Lower leg skin (tissue), 3 donors: ENCODE data around the gene PROSER3.
"Not testable (repeated sequence)": the region's sequence is repeated elsewhere in the genome, so short reads cannot be mapped to it uniquely, and the experiment has no call there.

Experiments
- POLR2A ChIP-seq, 2 donors: fragments of 450-650 bp; IDR thresholded peaks; one replicate each; pipeline ENCODE4 v1.6.1; 2016 to 2017; ENCODE audit warnings: antibody characterized with exemption in 2 of 2, mild to moderate bottlenecking in 1 of 2, moderate library complexity in 1 of 2
- TF ChIP-seq, protein P1 (sequence below), 3 donors: fragments of 450-650 bp; IDR thresholded peaks; one replicate each; pipeline ENCODE4 v1.5.1; 2016; ENCODE audit warnings: antibody characterized with exemption in 3 of 3, mild to moderate bottlenecking in 3 of 3, moderate library complexity in 2 of 3

DNA sequence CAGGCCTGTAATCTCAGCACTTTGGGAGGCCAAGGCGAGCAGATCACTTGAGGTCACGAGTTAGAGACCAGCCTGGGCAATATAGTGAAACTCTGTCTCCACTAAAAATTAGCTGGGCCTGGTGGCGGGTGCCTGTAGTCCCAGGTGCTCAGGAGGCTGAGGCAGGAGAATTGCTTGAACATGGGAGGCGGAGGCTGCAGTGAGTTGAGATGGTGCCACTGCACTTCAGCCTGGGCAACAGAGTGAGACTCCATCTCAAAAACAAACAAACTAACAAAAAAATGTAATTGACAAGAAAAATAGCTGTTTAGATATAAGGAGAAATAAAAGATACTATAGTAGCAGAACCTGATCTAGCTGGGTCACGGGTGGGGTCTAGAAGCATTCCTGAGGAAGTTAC is 14.4 kb downstream of the PROSER3 start:
- TF ChIP-seq, protein P1, sequence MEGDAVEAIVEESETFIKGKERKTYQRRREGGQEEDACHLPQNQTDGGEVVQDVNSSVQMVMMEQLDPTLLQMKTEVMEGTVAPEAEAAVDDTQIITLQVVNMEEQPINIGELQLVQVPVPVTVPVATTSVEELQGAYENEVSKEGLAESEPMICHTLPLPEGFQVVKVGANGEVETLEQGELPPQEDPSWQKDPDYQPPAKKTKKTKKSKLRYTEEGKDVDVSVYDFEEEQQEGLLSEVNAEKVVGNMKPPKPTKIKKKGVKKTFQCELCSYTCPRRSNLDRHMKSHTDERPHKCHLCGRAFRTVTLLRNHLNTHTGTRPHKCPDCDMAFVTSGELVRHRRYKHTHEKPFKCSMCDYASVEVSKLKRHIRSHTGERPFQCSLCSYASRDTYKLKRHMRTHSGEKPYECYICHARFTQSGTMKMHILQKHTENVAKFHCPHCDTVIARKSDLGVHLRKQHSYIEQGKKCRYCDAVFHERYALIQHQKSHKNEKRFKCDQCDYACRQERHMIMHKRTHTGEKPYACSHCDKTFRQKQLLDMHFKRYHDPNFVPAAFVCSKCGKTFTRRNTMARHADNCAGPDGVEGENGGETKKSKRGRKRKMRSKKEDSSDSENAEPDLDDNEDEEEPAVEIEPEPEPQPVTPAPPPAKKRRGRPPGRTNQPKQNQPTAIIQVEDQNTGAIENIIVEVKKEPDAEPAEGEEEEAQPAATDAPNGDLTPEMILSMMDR (IDR thresholded peaks at IDR 0.05) = not testable (repeated sequence)
- TF ChIP-seq POLR2A (IDR thresholded peaks at IDR 0.05) = not testable (repeated sequence)
